ENCODE data around the gene PRELID2.

GRCh38 chr5:145792840-145793239 lies 42.3 kb downstream of the PRELID2 start:
- TF ChIP-seq CTCF (IDR thresholded peaks at IDR 0.05; ENCODE audit: insufficient read depth, low read length, poor library complexity, severe bottlenecking), result no peak
- TF ChIP-seq EZH2phosphoT487 (conservative IDR thresholded peaks at IDR 0.05; ENCODE audit: low read length), result no peak

All from SU-DHL-6 (cell line).